Activated gamma-delta T cell treated with Interleukin-2 at 50 U/mL for 16 hours (primary cell): Measurements from ENCODE around the gene CCDC6.
"Not testable (repeated sequence)": the region's sequence is repeated elsewhere in the genome, so short reads cannot be mapped to it uniquely, and the experiment has no call there.

Source experiments
- DNase-seq: peaks from one replicate; pipeline ENCODE4 v3.0.0-alpha.2; 2020

CCDC6 gene

DNA sequence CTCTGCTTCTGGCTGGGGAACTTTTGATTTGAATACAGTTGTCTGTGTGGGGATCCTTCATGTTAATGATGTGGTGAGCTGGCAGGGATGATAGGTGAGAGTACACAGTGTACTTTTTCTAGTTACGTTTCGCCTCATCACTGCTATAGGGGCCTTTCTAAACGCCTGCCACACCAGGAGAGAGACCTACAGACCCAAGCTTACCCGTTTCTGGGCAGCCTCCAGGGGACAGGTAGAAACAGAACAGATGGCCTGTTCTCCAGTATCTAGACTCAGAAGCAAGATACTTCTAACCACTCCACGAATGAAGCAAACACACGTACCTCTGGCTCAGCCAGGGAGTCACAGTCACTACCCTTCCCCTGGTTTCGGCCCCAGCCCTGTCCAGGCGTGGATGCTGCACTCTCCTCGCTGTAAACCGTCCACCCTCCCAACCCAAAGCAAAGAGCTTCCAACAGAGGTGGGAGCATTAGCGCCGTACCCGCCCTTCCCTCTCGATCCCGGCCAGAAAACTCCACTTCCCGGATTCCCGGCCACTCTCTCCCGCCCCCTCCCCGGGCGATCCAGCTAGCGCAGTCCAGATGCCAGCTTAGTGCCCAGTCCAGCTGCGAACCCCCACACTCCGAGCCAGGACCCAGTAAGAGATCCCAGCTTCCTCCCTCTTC, 1.2 kb downstream of the CCDC6 start:
- DNase-seq, result no peak

DNA sequence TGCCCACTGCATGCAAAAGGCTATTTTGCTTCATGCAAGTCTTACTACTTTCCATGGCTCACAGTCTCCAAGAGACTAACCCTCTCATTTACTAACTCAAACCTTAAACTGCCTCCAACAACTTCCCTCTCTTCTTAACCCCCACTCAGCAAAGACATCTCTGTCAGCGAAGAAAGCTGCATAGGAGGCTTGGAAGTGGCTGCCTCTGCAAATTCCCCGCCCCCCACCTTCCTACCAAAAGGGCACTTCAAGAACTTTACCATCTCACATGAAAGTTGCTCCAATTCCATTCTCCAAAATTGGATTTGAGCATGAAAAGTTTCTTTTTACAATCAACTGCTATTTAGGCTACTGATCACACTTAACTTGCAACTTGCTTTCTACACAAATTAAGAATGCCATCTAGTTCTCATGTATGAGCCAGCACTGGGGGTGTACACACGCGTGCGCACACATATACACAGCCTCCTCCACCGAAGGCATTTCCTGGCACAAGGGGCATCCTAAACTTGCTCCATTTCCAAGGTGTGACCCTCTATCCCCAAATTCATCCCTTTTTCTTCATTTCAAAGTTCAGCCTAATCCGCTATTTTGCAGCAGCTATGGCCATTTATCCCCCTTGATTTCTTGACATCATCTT, 1.8 kb downstream of the CCDC6 start:
- no peak for DNase-seq

DNA sequence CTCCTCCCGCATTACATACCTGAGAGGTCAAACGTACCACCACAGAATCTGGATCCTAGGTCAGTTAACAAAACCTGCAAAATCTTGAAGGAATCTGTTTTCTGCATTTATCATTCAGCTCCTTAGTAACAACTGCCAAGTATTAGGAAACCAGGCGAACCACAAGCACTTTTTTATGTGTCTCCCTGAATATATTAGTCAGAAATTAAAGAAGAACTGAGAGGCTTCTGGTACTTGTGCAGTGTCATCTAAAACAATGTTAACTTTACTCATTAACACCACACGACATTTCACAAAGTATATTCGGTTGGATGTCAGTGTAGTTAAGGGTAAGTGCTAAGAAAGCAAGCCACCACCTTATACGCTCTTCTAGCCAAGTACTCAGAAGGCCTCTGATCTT, 2.5 kb downstream of the CCDC6 start:
- DNase-seq, result no peak

GRCh38 chr10:59902016-59902415, 4.3 kb downstream of the CCDC6 start:
- no peak for DNase-seq

- no peak for DNase-seq
These were observed 4.9 kb downstream of the CCDC6 start for GRCh38 chr10:59901470-59901869.

DNA sequence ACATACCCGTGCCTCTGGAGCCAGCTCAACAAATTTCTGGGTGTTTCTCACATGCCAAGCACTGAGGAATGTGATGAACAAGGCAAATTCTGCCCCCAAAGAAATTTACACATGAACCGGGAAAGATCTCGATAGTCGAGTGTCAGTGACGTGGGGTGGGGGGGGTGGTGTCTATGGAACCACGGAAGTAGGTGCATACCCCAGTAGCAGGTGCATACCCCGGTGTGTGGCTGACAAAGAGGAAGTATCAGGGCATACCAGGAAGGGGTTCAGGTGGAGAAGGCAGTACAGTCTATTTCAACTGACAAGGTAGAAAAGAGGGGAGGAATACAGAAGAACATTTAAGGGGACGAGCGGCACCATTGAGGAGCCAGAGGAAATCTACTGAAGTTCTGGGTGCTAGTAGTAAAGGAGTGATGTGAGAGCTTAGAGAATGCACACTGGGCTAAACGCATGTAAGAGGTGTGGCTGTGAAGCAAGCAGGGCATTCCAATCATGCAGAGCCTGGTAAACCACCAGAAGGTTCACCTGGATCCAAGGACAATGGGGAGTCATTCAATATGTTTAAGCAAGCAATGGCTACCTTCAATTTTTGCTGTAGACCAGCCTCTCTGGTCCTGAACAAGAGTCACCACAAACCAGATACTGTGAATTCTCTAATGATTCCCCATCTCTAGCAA, 6.2 kb downstream of the CCDC6 start:
- no peak for DNase-seq

DNA sequence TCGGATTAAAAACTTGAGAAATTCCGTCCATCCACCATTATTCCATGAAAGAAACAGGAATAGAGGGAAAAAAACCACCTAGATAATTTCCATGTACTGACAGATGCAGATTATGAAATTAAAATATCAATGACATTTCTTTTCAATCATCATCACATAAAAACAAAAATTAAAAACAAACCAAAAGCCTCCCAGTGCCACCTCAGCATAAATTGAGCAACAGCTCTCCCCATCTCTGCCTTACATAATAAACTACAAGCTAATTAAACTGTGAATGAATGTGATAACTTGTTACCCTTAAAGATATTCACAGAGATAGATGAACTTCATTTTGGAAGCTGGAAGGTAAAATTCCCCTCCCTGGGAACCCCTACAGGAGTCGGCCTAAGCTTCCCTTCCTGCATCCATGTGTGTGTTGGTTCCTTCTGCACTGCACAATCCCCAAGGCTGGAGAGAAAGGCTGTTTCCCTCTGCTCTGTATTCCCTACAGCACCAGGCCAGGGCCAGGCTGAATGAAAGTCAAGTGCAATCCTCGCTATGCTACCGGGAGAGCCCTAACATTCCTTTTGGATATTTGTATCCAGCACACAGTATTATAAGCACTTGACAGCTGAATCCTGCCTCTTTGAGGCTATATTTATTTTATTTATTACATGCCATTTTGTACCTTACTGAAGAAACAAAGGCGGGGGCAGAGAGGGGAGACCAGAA, 8.1 kb downstream of the CCDC6 start:
- DNase-seq, result no peak

- DNase-seq, result no peak
These were observed 10.2 kb downstream of the CCDC6 start for GRCh38 chr10:59896191-59896590.

GRCh38 chr10:59895629-59896116, 10.7 kb downstream of the CCDC6 start:
- DNase-seq, result no peak

- DNase-seq, result no peak
These were observed 12.2 kb downstream of the CCDC6 start for GRCh38 chr10:59894114-59894513.

DNA sequence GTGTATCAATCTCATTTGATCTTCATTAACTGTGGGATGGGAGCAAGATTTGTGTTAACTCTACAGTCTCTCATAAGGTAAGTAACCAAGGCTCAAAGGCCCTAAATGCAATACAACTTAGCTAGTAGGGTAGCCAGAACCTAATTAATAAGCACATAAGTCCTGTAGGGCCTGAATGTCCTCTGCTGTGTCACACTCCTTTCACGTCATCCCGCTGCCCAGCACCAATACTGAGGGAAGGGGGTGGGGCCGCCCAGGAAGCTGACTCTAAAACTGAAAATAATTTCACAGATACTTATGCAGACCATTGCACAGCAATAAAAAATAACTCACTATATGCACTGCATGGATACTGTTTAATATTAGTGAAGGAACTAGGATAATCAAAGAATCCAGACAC, 13.7 kb downstream of the CCDC6 start:
- DNase-seq, result no peak

DNA sequence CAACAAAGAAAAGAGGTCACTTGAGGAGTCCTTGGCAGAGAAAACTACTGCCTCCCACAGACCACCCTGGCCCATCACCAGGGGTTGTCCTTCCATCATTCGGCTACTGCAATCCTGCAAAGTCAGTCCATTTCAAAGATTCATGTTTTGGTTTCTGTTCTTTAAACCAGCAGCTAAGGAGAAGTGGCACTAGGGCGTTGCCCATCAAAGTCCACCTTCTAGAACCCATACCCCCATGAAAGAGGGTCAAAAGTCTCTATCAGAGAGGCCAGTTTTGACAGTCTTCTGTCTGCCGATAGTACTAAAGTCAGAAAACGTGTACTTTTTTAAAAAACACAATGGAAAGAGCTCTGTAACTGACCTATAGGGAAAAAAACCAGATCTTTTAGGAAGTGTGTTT, 14.4 kb downstream of the CCDC6 start:
- no peak for DNase-seq

- no peak for DNase-seq
These were observed 15.0 kb downstream of the CCDC6 start for GRCh38 chr10:59891349-59891748.

DNA sequence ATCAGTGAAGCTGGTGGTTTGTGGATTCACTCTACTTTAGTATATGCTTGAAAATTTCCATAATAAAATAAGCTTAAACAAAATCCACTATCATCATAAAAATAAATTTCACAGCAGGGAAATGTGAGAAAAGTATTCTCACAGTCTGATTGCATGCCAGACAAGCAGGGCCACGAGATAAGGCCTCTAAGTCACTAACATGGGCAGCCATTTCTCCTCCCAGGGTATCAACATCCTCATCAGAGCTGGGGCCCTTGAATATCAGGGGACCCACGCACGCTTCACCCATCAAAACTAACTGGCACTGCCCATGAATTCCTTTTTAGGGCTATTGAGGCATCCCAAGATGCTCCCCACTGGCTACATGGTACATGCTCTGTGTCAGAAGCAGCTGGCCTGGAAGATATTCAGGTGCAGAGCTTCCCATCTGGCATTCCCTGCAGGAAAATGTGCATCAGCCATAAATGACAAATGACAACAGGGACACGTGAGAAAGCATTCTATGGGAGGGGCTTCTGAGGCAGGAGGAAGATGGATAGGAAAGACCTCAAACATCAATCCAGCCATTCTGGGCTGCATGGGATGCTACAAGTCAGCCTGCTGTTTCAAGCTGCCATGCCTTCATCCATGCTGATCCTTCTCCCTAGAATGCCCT, 17.4 kb downstream of the CCDC6 start:
- no peak for DNase-seq

DNA sequence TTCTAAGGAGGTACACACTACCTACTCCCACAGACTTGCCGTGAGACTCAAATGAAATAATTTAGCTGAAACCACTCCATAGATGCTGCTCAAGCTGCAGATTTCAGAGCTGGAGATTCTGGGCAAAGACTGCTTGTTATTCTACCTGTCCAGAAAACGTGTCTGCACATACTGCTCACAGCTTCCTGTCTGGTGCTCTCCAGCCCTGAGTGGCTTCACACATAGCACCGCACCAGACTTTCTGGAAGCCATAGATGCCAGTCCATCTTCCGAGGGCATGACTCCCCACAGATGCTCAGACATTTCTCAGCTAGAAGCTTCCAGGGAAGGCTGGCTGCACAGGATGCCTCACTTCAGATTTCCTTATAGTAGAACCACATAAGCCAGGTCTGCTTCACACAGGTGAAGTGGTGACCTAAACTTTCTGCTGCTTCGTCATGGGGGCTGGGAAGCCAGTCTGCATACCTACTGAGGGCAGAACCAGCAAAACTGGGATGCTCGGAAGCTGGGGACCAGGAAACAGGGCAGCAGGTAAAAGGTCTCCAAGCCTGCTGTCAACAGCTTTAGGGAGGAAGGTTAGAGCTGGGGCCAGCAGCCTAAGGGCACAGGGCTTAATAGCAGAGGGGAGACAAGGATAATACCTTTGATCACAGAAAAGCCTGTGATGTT, 18.2 kb downstream of the CCDC6 start:
- DNase-seq, result peak; percentile 24

- DNase-seq, result no peak
These were observed 19.4 kb downstream of the CCDC6 start for GRCh38 chr10:59887006-59887405.

- DNase-seq, result no peak
These were observed 20.8 kb downstream of the CCDC6 start for GRCh38 chr10:59885430-59886134.

DNA sequence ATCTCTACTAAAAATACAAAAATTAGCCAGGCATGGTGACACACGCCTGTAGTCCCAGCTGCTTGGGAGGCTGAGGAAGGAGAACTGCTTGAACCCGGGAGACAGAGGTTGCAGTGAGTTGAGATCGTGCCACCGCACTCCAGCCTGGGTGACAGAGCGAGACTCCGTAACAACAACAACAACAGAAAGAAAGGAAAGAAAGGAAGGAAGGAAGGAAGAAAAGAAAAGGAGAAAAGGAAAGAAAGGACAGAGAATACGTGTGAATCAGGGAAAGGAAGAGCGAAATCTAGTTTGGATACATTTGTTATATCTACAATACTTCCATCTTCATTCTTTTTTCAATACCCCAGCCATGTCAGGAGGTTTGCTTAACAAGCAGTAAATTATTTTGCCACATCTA, 21.5 kb downstream of the CCDC6 start:
- not testable (repeated sequence) for DNase-seq

GRCh38 chr10:59881640-59882039, 24.7 kb downstream of the CCDC6 start:
- DNase-seq, result no peak

- peak; percentile 25 for DNase-seq
These were observed 25.3 kb downstream of the CCDC6 start for GRCh38 chr10:59880971-59881510.

DNA sequence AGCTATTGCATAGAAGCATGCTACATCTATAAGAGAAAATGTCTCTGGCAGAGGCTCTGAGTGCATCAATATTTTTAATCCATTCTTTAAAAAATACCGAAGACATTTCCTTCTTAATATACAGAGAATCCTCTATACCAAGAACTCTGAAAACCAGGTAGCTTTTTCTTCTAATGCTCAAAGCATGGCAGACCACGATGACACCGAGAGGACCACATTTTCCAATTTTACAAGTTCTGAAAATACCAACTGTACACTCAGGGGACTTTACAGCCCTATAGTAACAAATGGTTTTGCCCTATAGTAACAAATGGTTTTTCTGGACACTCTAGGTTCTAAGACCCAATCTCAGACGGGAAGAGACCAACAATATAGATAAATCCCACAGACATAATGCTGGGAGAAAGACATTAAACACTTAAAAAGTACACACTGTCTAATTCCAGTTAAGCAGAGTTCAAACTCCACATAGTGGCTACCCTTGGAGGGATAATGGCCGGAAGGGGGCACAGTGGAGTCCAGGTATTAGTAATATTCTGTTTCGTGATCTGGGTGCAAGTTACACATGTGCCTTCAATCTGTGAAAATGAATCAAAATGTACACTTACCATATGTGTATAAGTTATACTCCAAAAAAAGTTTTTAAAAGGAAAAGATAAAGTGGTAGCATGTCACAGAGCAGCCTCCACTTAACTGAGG, 26.2 kb downstream of the CCDC6 start:
- no peak for DNase-seq
